K562 (cell line): ENCODE results near the gene PTGES3. TPM values are rescaled to one million over a fixed set of nuclear protein-coding genes. Genes with fewer than 3 reads are reported as not detected.

ENCODE experiments used
- ATAC-seq: fragments of 200-7000 bp; cut with Tn5 transposase; 3 replicates; pipeline ENCODE4 v1.9.1; 2020; ENCODE audit warnings: moderate library complexity
- BruUV-seq: library from RNA; stranded (reverse); fragments of 400-500 nt; replicated peaks from 2 replicates; lab custom pipeline; 2021; lab: Mats Ljungman, UMichigan
- CTCF ChIA-PET: fragments of 300-600 bp; formaldehyde crosslinking; extraction: SDS; loops from one replicate; lab custom pipeline; 2021; ENCODE audit warnings: low intra/inter-chr PET ratio; lab: Yijun Ruan, JAX
- POLR2A ChIA-PET: fragments of 300-600, 350-650 bp; sonication (Branson Sonifier 250); formaldehyde crosslinking; extraction: SDS; loops from one replicate; lab custom pipeline; 2021; ENCODE audit warnings: antibody characterized with exemption, inconsistent platforms; lab: Yijun Ruan, JAX
- DNase-seq, 4 experiments: peaks; one replicate each; pipeline versions ENCODE4 v3.0.0 to v3.0.0-alpha.2; 2011 to 2018; ENCODE audit warnings: low spot score in 3 of 4, mixed read lengths in 3 of 4; ENCODE audit errors: extremely low read depth in 1 of 4
- FAIRE-seq: peaks from 2 replicates; lab custom pipeline; 2011; peaks lifted over from hg19 to GRCh38; lab: Jason Lieb, UNC
- H2AFZ ChIP-seq: 2 replicates; pipeline ENCODE4 v1.6.0; 2011; ENCODE audit warnings: low read depth, low read length, control low read depth, inconsistent platforms
- H3K27ac ChIP-seq: fragments of 200-600 bp; 3 replicates; pipeline ENCODE4 v1.8.0; 2011; ENCODE audit warnings: low read depth, mild to moderate bottlenecking, control low read depth, inconsistent platforms, low read length, moderate library complexity, mixed read lengths; ENCODE audit errors: extremely low read depth
- H3K27me3 ChIP-seq, 2 experiments: fragments of 300-600 bp in 1 of 2; 2 replicates in 1 of 2; 3 replicates in 1 of 2; pipeline versions ENCODE4 v1.6.0 to v1.8.0; 2011; ENCODE audit warnings: inconsistent platforms in 2 of 2, low read length in 2 of 2, mild to moderate bottlenecking in 1 of 2, mixed read lengths in 1 of 2, moderate library complexity in 1 of 2; ENCODE audit not compliant: control insufficient read depth in 2 of 2, insufficient read depth in 2 of 2
- H3K36me3 ChIP-seq: fragments of 300-600 bp; 3 replicates; pipeline ENCODE4 v1.8.0; 2011; ENCODE audit warnings: mild to moderate bottlenecking, low read length, inconsistent platforms; ENCODE audit not compliant: control insufficient read depth, insufficient read depth
- H3K4me1 ChIP-seq, 2 experiments: fragments of 200-600 bp in 1 of 2; replicated peaks in 1 of 2; 2 replicates in 1 of 2; 3 replicates in 1 of 2; pipeline versions ENCODE4 v1.5.1 to v1.8.0; 2011; ENCODE audit warnings: inconsistent platforms in 2 of 2, low read length in 2 of 2, mild to moderate bottlenecking in 1 of 2, mixed read lengths in 1 of 2, moderate library complexity in 1 of 2; ENCODE audit not compliant: control insufficient read depth in 2 of 2, insufficient read depth in 2 of 2
- H3K4me2 ChIP-seq: 2 replicates; pipeline ENCODE4 v1.6.1; 2011; ENCODE audit warnings: low read length, control low read depth, inconsistent platforms, mixed read lengths; ENCODE audit not compliant: insufficient read depth
- H3K4me3 ChIP-seq: fragments of 200-600 bp; sonication (generic), shearing (Covaris generic); 2 replicates; pipeline ENCODE4 v1.5.1; 2016; ENCODE audit warnings: control low read depth, inconsistent platforms
- H3K79me2 ChIP-seq: fragments of 200-600 bp; 3 replicates; pipeline ENCODE4 v1.8.0; 2011; ENCODE audit warnings: low read length, inconsistent platforms; ENCODE audit not compliant: control insufficient read depth, insufficient read depth
- H3K9ac ChIP-seq, 2 experiments: 2 replicates each; pipeline versions ENCODE4 v1.6.0 to v1.6.1; 2011; ENCODE audit warnings: low read depth in 2 of 2, low read length in 2 of 2, control low read depth in 1 of 2, inconsistent platforms in 1 of 2, mild to moderate bottlenecking in 1 of 2, mixed read lengths in 1 of 2; ENCODE audit not compliant: insufficient read depth in 1 of 2
- H3K9me1 ChIP-seq: one replicate; pipeline ENCODE4 v1.6.0; 2011; ENCODE audit warnings: inconsistent platforms, mild to moderate bottlenecking, low read length, moderate library complexity; ENCODE audit not compliant: control insufficient read depth, insufficient read depth
- H3K9me3 ChIP-seq: replicated peaks from 2 replicates; pipeline ENCODE4 v1.5.1; 2011; ENCODE audit warnings: low read depth, low read length, inconsistent platforms; ENCODE audit not compliant: control insufficient read depth, insufficient read depth
- H4K20me1 ChIP-seq: replicated peaks from 2 replicates; pipeline ENCODE4 v1.6.1; 2011; ENCODE audit warnings: low read length, inconsistent platforms, mixed read lengths; ENCODE audit not compliant: control insufficient read depth, insufficient read depth
- NR1H2 ChIP-seq: sonication (generic); formaldehyde crosslinking; IDR thresholded peaks from 2 replicates; pipeline ENCODE4 v1.4.0; 2020; ENCODE audit warnings: mild to moderate bottlenecking, missing genetic modification reagents
- SAP30 ChIP-seq: fragments of 200-600 bp; sonication (generic); IDR thresholded peaks from 2 replicates; pipeline ENCODE4 v1.6.1; 2012; ENCODE audit warnings: borderline replicate concordance, low read depth, mild to moderate bottlenecking, moderate library complexity, low read length, control low read depth, inconsistent platforms; ENCODE audit not compliant: insufficient read depth, poor library complexity, severe bottlenecking
- SNRNP70 ChIP-seq: fragments of 200-400 bp; formaldehyde crosslinking; optimal IDR thresholded peaks from 2 replicates; pipeline ENCODE3; 2017; ENCODE audit warnings: low read depth, low read length
- SRSF7 ChIP-seq: fragments of 200-400 bp; formaldehyde crosslinking; optimal IDR thresholded peaks from 2 replicates; pipeline ENCODE3; 2017; ENCODE audit warnings: mild to moderate bottlenecking, low read depth, low read length
- TCF7 ChIP-seq: sonication (generic); IDR thresholded peaks from 2 replicates; pipeline ENCODE4 v1.6.1; 2016; ENCODE audit warnings: antibody characterized with exemption, borderline replicate concordance
- ZNF311 ChIP-seq: fragments of 250-450 bp; sonication (Bioruptor Pico); IDR thresholded peaks from 2 replicates; pipeline ENCODE4 v1.4.0; 2020; ENCODE audit warnings: mild to moderate bottlenecking, moderate library complexity
- WGBS: fragments of 100-300 bp; shearing (Covaris generic); methylation state at CpG from one replicate; pipeline ENCODE4 v1.1.6; 2016; ENCODE audit warnings: low coverage, mixed read lengths; ENCODE audit not compliant: insufficient coverage; ENCODE audit errors: missing lambda C conversion rate; 5-methylcytosine and 5-hydroxymethylcytosine counted together
- in situ Hi-C: fragments of 300-500 bp; cut with MboI; formaldehyde crosslinking; loops from 4 replicates; pipeline ENCODE4 v1.15.0; 2018; ENCODE audit warnings: inconsistent platforms, mixed read lengths
- intact Hi-C: fragments of 100-400 bp; cut with micrococcal nuclease; formaldehyde crosslinking; loops from 2 replicates; pipeline ENCODE4 v1.14.2; 2022
- polyA plus RNA-seq, 8 experiments: library from polyadenylated mRNA; depleted of rRNA in 4 of 8; stranded (reverse) in 5 of 8; unstranded in 3 of 8; fragments of >200 nt; fragmentation: Nextera tagmentation in 2 of 8; fragmentation: Illumina TruSeq in 1 of 8; extraction: Ambion mirVana in 2 of 8; extraction: Trizol in 1 of 8; gene quantifications; 2 replicates each; pipeline versions ENCODE4 v1.2.1 to v1.2.3, GENCODE V29; 2011 to 2014; ENCODE audit warnings: inconsistent platforms in 1 of 8, missing spikeins in 1 of 8
- total RNA-seq, 7 experiments: library from RNA; depleted of rRNA in 6 of 7; stranded (reverse); fragments of >200 nt in 6 of 7; fragmentation: Illumina TruSeq in 2 of 7; extraction: Trizol in 2 of 7; gene quantifications; 2 replicates each; pipeline versions ENCODE4 v1.2.1 to v1.2.3, GENCODE V29; 2011 to 2021; ENCODE audit warnings: low replicate concordance in 1 of 7

The PTGES3 gene
- total and polyA plus RNA-seq, 9 of the 15 experiments (the other 6 are each of a cell fraction or from before 2014, with no cell fraction given) = 163 to 501 (median 213) TPM

DNA sequence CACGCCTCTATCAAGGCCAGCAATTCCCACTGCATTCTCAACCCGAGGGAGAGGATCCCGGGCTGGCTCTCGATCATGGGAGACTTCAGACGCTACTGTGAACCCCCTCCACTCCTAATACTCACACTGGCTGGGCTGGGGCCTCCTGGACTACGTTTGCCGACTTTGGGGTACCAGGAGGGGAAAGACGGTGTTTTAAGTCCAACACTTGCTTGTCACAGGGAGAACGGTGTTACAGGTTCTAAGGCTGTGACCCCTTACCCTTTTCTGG lies 36.6 kb upstream of the PTGES3 start:
- peaks cover 38% of the 10 kb centered on the region for H4K20me1 ChIP-seq
- H3K4me3 ChIP-seq = peak overlapping the region; percentile 89
- DNase-seq (no peak), FAIRE-seq (no peak), ATAC-seq (peak; percentile 14)
- H3K36me3 ChIP-seq = peaks cover 66% of the 10 kb centered on the region
- in situ Hi-C loops = loop anchor here (10.0 kb wide), 1 partner anchor 80 kb away; the partner anchor contains the start of gene ATP5F1B
- H3K4me2 ChIP-seq = peak overlapping the region; percentile 99
- H3K79me2 ChIP-seq = peaks cover 56% of the 10 kb centered on the region
- ChIA-PET CTCF (no interaction called here), POLR2A (interaction anchor here (0.7 to 3.5 kb wide), 9 partner anchors 8 to 79 kb away, joined by 3 to 27 read pairs (median 8); partner anchors contain the start of genes ATP5F1B and PTGES3)
- intact Hi-C loops = loop anchor here (2.0 kb wide), 1 partner anchor 88 kb away; no protein-coding TSS in a partner anchor
- BruUV-seq = TSS peak; percentile 75
- H3K9ac ChIP-seq = peak overlapping the region; percentile 96 to 100
- peak overlapping the region; percentile 74 for H2AFZ ChIP-seq
- H3K27me3 ChIP-seq = no peaks in the 10 kb centered on the region
- no peaks in the 10 kb centered on the region for H3K9me3 ChIP-seq
- H3K9me1 ChIP-seq = peaks cover 22% of the 10 kb centered on the region
- 0% methylated on average over 9 of the region's 9 CpGs for WGBS
- peak; percentile 76 for TF ChIP-seq SNRNP70
- TF ChIP-seq SRSF7 = no peak
- peak; percentile 40 for TF ChIP-seq SAP30
- TF ChIP-seq ZNF311 (CRISPR knock-in tag) = no peak
- TF ChIP-seq TCF7 = 0 out of 2 replicates have a peak, but pooled peaks have one; percentile 2
- peak; percentile 60; the same call in 1 of the 2 replicates for TF ChIP-seq NR1H2 (CRISPR knock-in tag)
- H3K4me1 ChIP-seq = peaks cover 14 to 34% of the 10 kb centered on the region in 2 experiments
- peak overlapping the region; percentile 97 for H3K27ac ChIP-seq
